Mesothelial cell of epicardium (in vitro differentiated cells): Measurements from ENCODE around the gene LMBRD1. TPM values are rescaled to one million over a fixed set of nuclear protein-coding genes. Genes with fewer than 3 reads are reported as not detected.

ENCODE experiments used
- DNase-seq, 2 experiments: peaks; one replicate each; pipeline ENCODE4 v3.0.0; 2021; ENCODE audit warnings: low spot score in 2 of 2; ENCODE audit not compliant: unreplicated experiment in 2 of 2
- H3K27ac Mint-ChIP-seq: 2 replicates; pipeline ENCODE4 v1.8.0; 2021; ENCODE audit warnings: mixed read lengths
- H3K27me3 Mint-ChIP-seq: 2 replicates; pipeline ENCODE4 v1.8.0; 2021; ENCODE audit warnings: low read depth, mixed read lengths
- H3K36me3 Mint-ChIP-seq: 2 replicates; pipeline ENCODE4 v1.8.0; 2021; ENCODE audit warnings: mixed read lengths
- H3K4me1 Mint-ChIP-seq: 2 replicates; pipeline ENCODE4 v1.8.0; 2021; ENCODE audit warnings: mixed read lengths
- H3K4me3 Mint-ChIP-seq: 2 replicates; pipeline ENCODE4 v1.8.0; 2021; ENCODE audit warnings: mild to moderate bottlenecking, moderate library complexity, mixed read lengths
- H3K9me3 Mint-ChIP-seq: 2 replicates; pipeline ENCODE4 v1.8.0; 2021; ENCODE audit warnings: mixed read lengths
- CTCF ChIP-seq: fragments of 200-600 bp; sonication (generic); IDR thresholded peaks from one replicate; pipeline ENCODE4 v1.5.0; 2021; ENCODE audit warnings: antibody characterized with exemption; ENCODE audit not compliant: unreplicated experiment
- total RNA-seq: library from RNA; stranded (reverse); gene quantifications from 3 replicates; pipeline ENCODE4 v1.2.1, GENCODE V29; 2021

The LMBRD1 gene
- total RNA-seq, 1 donor from 2014 or later = 29.8 TPM

DNA sequence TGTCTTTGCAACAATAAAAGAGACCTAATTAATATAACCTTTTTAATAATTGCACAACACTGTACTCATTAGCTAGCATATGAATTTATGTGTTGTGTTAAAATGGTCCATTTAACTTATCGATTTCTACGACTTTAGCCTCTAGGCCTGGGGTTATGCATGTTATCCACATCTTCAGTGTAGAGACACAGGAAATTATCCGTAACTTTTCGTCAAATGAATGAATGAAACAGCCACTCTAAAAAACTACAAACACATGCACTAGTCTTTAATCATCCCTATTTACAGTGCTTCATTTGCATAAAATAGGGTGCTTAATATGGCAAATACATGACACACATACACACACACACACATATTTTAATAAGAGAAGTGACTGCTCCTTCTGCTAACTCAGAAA is 22.3 kb upstream of the LMBRD1 start:
- Mint-ChIP-seq H3K36me3 (no peaks in the 10 kb centered on the region), H3K9me3 (no peaks in the 10 kb centered on the region), H3K27ac (no peak overlapping the region), H3K4me1 (peaks cover 4% of the 10 kb centered on the region), H3K4me3 (no peak overlapping the region), H3K27me3 (no peaks in the 10 kb centered on the region)
- TF ChIP-seq CTCF = no peak
- no peak for DNase-seq

- no peaks in the 10 kb centered on the region for H3K27me3 Mint-ChIP-seq
- H3K4me1 Mint-ChIP-seq = peaks cover 8% of the 10 kb centered on the region
These were observed 21.6 kb upstream of the LMBRD1 start for GRCh38 chr6:69818223-69818930.

GRCh38 chr6:69817358-69817757 is 20.5 kb upstream of the LMBRD1 start:
- peaks cover 18% of the 10 kb centered on the region for H3K4me1 Mint-ChIP-seq
- no peak for DNase-seq
- no peaks in the 10 kb centered on the region for H3K9me3 Mint-ChIP-seq
- no peaks in the 10 kb centered on the region for H3K36me3 Mint-ChIP-seq
- H3K27ac Mint-ChIP-seq = no peak overlapping the region
- no peaks in the 10 kb centered on the region for H3K27me3 Mint-ChIP-seq
- no peak for TF ChIP-seq CTCF
- no peak overlapping the region for H3K4me3 Mint-ChIP-seq

More at GRCh38 chr6:69818223-69818930, 21.6 kb upstream of the LMBRD1 start:
- no peak for TF ChIP-seq CTCF
- no peaks in the 10 kb centered on the region for H3K36me3 Mint-ChIP-seq
- no peak for DNase-seq
- H3K9me3 Mint-ChIP-seq = no peaks in the 10 kb centered on the region
- no peak overlapping the region for H3K4me3 Mint-ChIP-seq
- H3K27ac Mint-ChIP-seq = no peak overlapping the region

- no peak for TF ChIP-seq CTCF
- H3K27me3 Mint-ChIP-seq = no peaks in the 10 kb centered on the region
- H3K36me3 Mint-ChIP-seq = no peaks in the 10 kb centered on the region
- peaks cover 21% of the 10 kb centered on the region for H3K4me1 Mint-ChIP-seq
- no peak overlapping the region for H3K4me3 Mint-ChIP-seq
- DNase-seq = no peak
- no peak overlapping the region for H3K27ac Mint-ChIP-seq
- H3K9me3 Mint-ChIP-seq = no peaks in the 10 kb centered on the region
These were observed 19.8 kb upstream of the LMBRD1 start for GRCh38 chr6:69816569-69816968.

- Mint-ChIP-seq H3K27me3 (no peaks in the 10 kb centered on the region), H3K4me1 (peaks cover 21% of the 10 kb centered on the region), H3K36me3 (no peaks in the 10 kb centered on the region), H3K4me3 (no peak overlapping the region), H3K9me3 (no peaks in the 10 kb centered on the region), H3K27ac (no peak overlapping the region)
- no peak for TF ChIP-seq CTCF
- DNase-seq = no peak
These were observed 19.2 kb upstream of the LMBRD1 start for GRCh38 chr6:69816026-69816425.
